ENCODE results near the gene NDRG4.

NDRG4 gene

GRCh38 chr16:58495521-58496331 lies 4.2 kb upstream of the NDRG4 start:
- no peak for DNase-seq

GRCh38 chr16:58497468-58497867 lies 2.5 kb upstream of the NDRG4 start:
- DNase-seq, result no peak

- no peak for DNase-seq
Observed at GRCh38 chr16:58497935-58498334, 2.0 kb upstream of the NDRG4 start.

- no peak for DNase-seq
Observed at GRCh38 chr16:58498341-58499091, 1.4 kb upstream of the NDRG4 start.

- DNase-seq, result no peak
Observed at GRCh38 chr16:58499092-58499511, 841 bp upstream of the NDRG4 start.

GRCh38 chr16:58500430-58501241 lies 693 bp downstream of the NDRG4 start:
- DNase-seq, result peak in 1 of 2 donors; percentile 43

- DNase-seq, result peak; percentile 47 to 58
Observed at GRCh38 chr16:58501242-58502131, 1.5 kb downstream of the NDRG4 start.

GRCh38 chr16:58502217-58502921 lies 2.4 kb downstream of the NDRG4 start:
- DNase-seq, result no peak

GRCh38 chr16:58503166-58503862 lies 3.4 kb downstream of the NDRG4 start:
- DNase-seq, result no peak

GRCh38 chr16:58503863-58504688 lies 4.1 kb downstream of the NDRG4 start:
- DNase-seq, result no peak

- DNase-seq, result no peak
Observed at GRCh38 chr16:58506241-58507194, 6.6 kb downstream of the NDRG4 start.

GRCh38 chr16:58507195-58507962 lies 7.4 kb downstream of the NDRG4 start:
- no peak for DNase-seq

GRCh38 chr16:58507963-58508670 lies 8.2 kb downstream of the NDRG4 start:
- DNase-seq, result no peak

- no peak for DNase-seq
Observed at GRCh38 chr16:58508671-58509251, 8.8 kb downstream of the NDRG4 start.

GRCh38 chr16:58509256-58510096 lies 9.5 kb downstream of the NDRG4 start:
- no peak for DNase-seq

Data from CD4-positive, alpha-beta T cell treated with Interleukin-1 beta for 1 hour (primary cell).